GM18909 (cell line): Measurements from ENCODE around the gene PALM2AKAP2.

Experiments
- ATAC-seq: cut with Tn5 transposase; IDR thresholded peaks from one replicate; pipeline ENCODE4 v1.9.1; 2021; ENCODE audit warnings: mild to moderate bottlenecking; ENCODE audit not compliant: unreplicated experiment, poor library complexity

The PALM2AKAP2 gene

GRCh38 chr9:109771087-109771486, 8.9 kb upstream of the PALM2AKAP2 start:
- no peak for ATAC-seq

GRCh38 chr9:109771796-109772531, 8.0 kb upstream of the PALM2AKAP2 start:
- ATAC-seq = no peak

GRCh38 chr9:109775516-109775915, 4.5 kb upstream of the PALM2AKAP2 start:
- no peak for ATAC-seq

- no peak for ATAC-seq
These were observed 3.6 kb upstream of the PALM2AKAP2 start for GRCh38 chr9:109776391-109776790.

GRCh38 chr9:109780453-109781033, 545 bp downstream of the PALM2AKAP2 start:
- ATAC-seq = no peak

- no peak for ATAC-seq
These were observed 1.1 kb downstream of the PALM2AKAP2 start for GRCh38 chr9:109781086-109781485.

GRCh38 chr9:109781541-109782197, 1.7 kb downstream of the PALM2AKAP2 start:
- no peak for ATAC-seq

GRCh38 chr9:109787735-109788134, 7.7 kb downstream of the PALM2AKAP2 start:
- ATAC-seq = no peak

GRCh38 chr9:109789556-109789955, 9.6 kb downstream of the PALM2AKAP2 start:
- no peak for ATAC-seq

- no peak for ATAC-seq
These were observed 10.0 kb downstream of the PALM2AKAP2 start for GRCh38 chr9:109789971-109790370.

GRCh38 chr9:109791003-109791677, 11.1 kb downstream of the PALM2AKAP2 start:
- no peak for ATAC-seq

- ATAC-seq = no peak
These were observed 11.7 kb downstream of the PALM2AKAP2 start for GRCh38 chr9:109791747-109792146.

- no peak for ATAC-seq
These were observed 13.1 kb downstream of the PALM2AKAP2 start for GRCh38 chr9:109792951-109793546.

- no peak for ATAC-seq
These were observed 13.9 kb downstream of the PALM2AKAP2 start for GRCh38 chr9:109793921-109794320.

- ATAC-seq = no peak
These were observed 14.5 kb downstream of the PALM2AKAP2 start for GRCh38 chr9:109794361-109795012.

- ATAC-seq = no peak
These were observed 15.6 kb downstream of the PALM2AKAP2 start for GRCh38 chr9:109795613-109796012.

GRCh38 chr9:109796078-109796477, 16.1 kb downstream of the PALM2AKAP2 start:
- ATAC-seq = no peak

- ATAC-seq = no peak
These were observed 17.0 kb downstream of the PALM2AKAP2 start for GRCh38 chr9:109797006-109797405.

- no peak for ATAC-seq
These were observed 17.5 kb downstream of the PALM2AKAP2 start for GRCh38 chr9:109797509-109797908.

GRCh38 chr9:109799141-109799540, 19.1 kb downstream of the PALM2AKAP2 start:
- no peak for ATAC-seq
